GM13976 (cell line): ENCODE data around the gene TBATA.

Source experiments
- DNase-seq: peaks from one replicate; pipeline ENCODE4 v3.0.0; 2012; ENCODE audit warnings: low spot score
- in situ Hi-C: fragments of 300-500 bp; cut with MboI; formaldehyde crosslinking; loops from one replicate; pipeline ENCODE4 v1.12.0; 2022; ENCODE audit warnings: low sequenced_read_pairs, mixed read lengths, inconsistent platforms; ENCODE audit not compliant: unreplicated experiment
- TF ChIP-seq, protein P1 (sequence below): IDR thresholded peaks from 2 replicates; pipeline ENCODE4 v1.5.1; 2012; ENCODE audit warnings: borderline replicate concordance, mild to moderate bottlenecking; ENCODE audit not compliant: insufficient read depth; ENCODE audit errors: extremely low read depth, missing control alignments, control extremely low read depth

The TBATA gene

DNA sequence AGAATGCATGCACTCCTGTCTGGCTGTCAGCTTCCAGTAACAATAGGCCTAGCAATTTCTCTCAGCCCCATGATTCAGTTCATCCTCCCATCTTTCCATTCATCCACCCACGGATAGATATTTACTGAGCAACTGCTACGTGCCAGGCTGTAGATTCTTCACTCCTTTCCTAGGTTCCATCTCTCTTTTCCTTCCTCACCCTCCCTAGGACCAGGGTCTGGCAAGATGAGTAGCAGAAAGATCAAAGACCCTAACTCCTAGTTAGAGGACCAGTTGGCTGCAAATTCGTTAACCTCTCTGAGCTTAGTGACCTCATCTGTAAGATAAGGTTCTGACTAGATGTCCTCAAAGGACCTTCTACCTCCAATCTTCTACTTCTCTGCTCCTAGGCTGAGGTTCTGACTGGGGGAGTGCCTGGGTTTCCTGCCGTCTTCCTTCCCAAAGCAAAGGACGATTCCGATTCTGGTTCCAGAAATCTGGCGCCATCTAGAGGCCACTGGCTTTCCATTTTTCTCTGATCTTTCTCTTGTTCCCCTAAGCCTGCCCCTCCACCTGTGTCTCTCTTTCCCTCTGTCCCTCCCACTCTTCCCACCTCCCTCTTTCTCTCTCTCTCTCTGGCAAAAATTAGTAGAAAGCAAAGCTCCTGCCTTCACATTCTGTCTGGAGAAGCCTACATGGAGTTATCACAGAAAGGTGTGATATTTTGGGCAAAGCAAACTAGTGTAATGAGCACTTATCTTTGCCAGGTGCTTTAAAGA lies 26.2 kb downstream of the TBATA start:
- in situ Hi-C loops, result loop anchor here (25.0 kb wide), 1 partner anchor 297 kb away; no protein-coding TSS in a partner anchor
- peak; percentile 79 for DNase-seq
- TF ChIP-seq, protein P1, sequence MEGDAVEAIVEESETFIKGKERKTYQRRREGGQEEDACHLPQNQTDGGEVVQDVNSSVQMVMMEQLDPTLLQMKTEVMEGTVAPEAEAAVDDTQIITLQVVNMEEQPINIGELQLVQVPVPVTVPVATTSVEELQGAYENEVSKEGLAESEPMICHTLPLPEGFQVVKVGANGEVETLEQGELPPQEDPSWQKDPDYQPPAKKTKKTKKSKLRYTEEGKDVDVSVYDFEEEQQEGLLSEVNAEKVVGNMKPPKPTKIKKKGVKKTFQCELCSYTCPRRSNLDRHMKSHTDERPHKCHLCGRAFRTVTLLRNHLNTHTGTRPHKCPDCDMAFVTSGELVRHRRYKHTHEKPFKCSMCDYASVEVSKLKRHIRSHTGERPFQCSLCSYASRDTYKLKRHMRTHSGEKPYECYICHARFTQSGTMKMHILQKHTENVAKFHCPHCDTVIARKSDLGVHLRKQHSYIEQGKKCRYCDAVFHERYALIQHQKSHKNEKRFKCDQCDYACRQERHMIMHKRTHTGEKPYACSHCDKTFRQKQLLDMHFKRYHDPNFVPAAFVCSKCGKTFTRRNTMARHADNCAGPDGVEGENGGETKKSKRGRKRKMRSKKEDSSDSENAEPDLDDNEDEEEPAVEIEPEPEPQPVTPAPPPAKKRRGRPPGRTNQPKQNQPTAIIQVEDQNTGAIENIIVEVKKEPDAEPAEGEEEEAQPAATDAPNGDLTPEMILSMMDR, result peak; percentile 75

DNA sequence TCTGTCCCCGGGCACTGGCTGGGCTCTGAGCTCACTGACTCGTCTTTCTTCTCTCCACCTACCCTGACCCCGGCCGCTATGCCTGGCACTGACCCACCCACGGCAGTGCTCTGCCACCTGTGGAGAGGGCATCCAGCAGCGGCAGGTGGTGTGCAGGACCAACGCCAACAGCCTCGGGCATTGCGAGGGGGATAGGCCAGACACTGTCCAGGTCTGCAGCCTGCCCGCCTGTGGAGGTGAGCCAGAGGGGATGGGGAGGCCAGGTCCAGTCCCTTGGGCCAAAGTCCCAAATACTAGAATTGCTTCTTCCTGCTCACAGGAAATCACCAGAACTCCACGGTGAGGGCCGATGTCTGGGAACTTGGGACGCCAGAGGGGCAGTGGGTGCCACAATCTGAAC lies 27.3 kb downstream of the TBATA start:
- in situ Hi-C loops, result loop anchor here (25.0 kb wide), 1 partner anchor 296 kb away; no protein-coding TSS in a partner anchor
- DNase-seq, result no peak
- TF ChIP-seq, protein P1, result no peak

DNA sequence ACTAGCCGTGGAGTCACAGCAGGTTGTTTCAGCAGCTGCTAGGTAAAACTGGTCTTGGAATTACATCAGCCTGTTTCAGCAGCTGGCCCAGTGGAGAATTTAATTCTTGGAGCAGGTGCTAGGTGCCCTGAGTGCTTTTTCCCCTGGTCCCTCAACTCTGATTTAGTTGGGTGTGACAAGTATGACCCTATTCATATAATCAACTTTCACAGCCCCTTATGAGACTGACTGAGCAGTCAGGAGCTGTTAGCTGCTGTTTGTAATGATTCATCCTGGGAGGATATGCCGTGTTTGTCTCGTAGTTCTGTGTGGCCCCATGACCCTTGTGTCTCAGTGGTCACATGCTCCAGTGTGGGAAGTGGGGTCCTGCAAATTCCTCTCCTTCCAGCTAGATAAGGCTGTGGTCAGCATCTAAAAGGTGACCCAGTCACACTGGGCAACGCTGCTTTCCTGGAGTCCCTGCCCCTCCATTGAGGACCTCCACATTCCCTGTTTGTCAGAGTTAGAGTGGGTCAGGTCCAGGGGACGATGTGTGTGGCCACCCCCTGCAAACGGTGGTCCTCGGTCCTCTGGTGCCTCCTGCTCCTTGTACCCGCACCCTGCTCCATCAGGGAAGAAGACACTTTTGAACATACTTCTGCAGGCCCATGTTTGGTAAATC lies 28.3 kb downstream of the TBATA start:
- in situ Hi-C loops, result loop anchor here (25.0 kb wide), 1 partner anchor 295 kb away; no protein-coding TSS in a partner anchor
- TF ChIP-seq, protein P1, result no peak
- DNase-seq, result no peak

DNA sequence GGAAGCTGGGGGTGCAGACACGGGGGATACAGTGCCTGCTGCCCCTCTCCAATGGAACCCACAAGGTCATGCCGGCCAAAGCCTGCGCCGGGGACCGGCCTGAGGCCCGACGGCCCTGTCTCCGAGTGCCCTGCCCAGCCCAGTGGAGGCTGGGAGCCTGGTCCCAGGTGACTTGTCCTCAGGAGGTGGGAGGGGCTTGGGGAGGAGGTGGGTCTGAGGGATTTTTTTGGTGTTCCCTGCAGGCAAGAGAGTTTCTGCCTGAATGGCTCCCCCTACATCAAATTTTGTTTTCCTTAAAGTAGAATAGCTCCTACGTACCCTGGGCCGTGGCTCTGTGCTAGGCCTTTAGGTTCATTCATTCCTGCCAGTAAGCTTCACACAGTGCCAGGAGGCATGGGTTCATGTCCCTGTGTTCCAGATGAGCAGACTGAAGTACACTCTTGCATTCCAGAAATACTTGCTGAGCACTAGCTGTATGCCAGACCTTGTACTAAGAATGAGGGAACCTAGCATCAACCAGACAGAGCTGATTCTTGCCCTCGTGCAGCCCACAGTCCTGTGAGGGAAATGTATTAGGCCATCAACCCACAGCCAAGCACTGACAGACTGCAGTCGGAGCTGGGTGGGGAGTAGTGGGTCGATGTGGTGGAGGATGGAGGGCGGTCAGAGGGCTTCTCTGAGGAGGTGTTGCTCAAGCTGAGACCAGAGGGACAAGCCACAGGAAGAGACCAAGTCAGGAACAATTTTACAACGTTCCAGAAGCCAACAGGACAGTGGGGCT lies 31.1 kb downstream of the TBATA start:
- no peak for DNase-seq
- in situ Hi-C loops, result loop anchor here (25.0 kb wide), 1 partner anchor 292 kb away; no protein-coding TSS in a partner anchor
- TF ChIP-seq, protein P1, result no peak

DNA sequence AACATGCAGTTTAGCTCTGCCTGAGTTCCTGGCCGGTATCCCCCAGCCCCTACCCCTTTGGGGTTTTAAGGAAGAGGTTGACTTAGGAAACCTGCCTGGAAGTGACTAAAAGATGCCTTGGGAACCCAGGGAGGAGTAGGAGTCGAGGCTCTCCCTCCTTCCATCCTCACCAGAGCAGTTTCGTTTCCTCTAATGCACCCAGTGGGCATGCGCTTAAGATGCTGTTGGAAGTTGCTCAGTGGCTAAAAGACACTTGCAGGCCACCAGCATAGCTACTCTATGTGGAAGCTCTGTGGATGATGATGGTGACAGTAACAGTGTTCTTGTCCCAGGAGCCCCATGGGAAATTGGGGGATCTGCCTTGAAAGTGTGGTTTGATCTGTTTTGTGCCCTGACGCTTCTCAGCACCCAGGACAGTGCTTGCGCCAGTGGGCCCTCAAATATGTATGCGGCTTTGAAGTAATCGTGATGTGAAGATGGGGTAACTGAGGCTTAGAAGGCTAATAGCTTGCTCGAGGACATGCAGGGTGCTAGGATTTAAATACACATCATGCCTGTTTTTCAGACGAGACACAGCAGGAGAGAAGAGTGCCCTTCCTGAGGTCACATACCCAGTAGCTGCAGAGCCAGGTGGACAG lies 32.0 kb downstream of the TBATA start:
- TF ChIP-seq, protein P1, result no peak
- in situ Hi-C loops, result loop anchor here (25.0 kb wide), 1 partner anchor 291 kb away; no protein-coding TSS in a partner anchor
- no peak for DNase-seq

DNA sequence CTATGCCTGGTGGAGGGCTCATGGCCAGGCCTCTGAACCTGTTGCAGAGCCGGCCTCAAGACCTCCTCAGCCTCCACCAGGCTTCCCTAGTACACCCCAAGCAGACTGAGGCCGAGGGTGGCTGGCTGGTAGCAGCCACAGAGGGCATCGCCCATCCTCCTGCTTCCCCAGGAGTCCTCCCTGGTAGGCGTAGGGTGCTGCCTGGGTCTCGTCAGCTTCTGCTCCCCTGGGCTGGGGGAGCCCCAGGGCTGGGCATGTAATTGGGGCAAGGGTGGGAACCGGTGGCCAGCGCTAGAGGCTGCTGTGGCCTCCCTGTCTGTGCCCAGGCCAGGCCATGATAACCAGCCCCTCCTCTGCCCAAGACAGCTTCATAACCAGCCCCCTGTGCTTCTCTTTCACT lies 32.6 kb downstream of the TBATA start:
- in situ Hi-C loops, result loop anchor here (25.0 kb wide), 1 partner anchor 290 kb away; no protein-coding TSS in a partner anchor
- TF ChIP-seq, protein P1, result no peak
- DNase-seq, result no peak
